Measurements from ENCODE around the gene CAMK4. TPM values are rescaled to one million over a fixed set of nuclear protein-coding genes. Genes with fewer than 3 reads are reported as not detected.

The CAMK4 gene
- total RNA-seq, 4 donors from 2014 or later, result 0.75 to 5.6 (median 4.7) TPM

GRCh38 chr5:111454198-111454622, 230.0 kb downstream of the CAMK4 start:
- H3K27me3 ChIP-seq, result no peaks in the 10 kb centered on the region
- intact Hi-C loops (cut with DNase I; ENCODE audit: low total_unique reads) (no loop called here), in situ Hi-C loops (cut with MboI; ENCODE audit: low pct_ligation_motif_present in 1 of 4, low pct_unique_long_range_greater_than_20kb in 1 of 4, low sequenced_read_pairs in 3 of 4) (no loop called here)
- TF ChIP-seq POLR2AphosphoS5 (IDR thresholded peaks at IDR 0.05) (no peak), POLR2A (IDR thresholded peaks at IDR 0.05) (no peak), EP300 (IDR thresholded peaks at IDR 0.05; ENCODE audit: low read depth) (no peak)
- TF ChIP-seq, protein P1, sequence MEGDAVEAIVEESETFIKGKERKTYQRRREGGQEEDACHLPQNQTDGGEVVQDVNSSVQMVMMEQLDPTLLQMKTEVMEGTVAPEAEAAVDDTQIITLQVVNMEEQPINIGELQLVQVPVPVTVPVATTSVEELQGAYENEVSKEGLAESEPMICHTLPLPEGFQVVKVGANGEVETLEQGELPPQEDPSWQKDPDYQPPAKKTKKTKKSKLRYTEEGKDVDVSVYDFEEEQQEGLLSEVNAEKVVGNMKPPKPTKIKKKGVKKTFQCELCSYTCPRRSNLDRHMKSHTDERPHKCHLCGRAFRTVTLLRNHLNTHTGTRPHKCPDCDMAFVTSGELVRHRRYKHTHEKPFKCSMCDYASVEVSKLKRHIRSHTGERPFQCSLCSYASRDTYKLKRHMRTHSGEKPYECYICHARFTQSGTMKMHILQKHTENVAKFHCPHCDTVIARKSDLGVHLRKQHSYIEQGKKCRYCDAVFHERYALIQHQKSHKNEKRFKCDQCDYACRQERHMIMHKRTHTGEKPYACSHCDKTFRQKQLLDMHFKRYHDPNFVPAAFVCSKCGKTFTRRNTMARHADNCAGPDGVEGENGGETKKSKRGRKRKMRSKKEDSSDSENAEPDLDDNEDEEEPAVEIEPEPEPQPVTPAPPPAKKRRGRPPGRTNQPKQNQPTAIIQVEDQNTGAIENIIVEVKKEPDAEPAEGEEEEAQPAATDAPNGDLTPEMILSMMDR (IDR thresholded peaks at IDR 0.05), result no peak
- H3K4me3 ChIP-seq, result no peak overlapping the region
- no peaks in the 10 kb centered on the region for H3K4me1 ChIP-seq
- 69 to 70% methylated on average over 2 to 3 of the region's 3 CpGs for WGBS, 2 donors (ENCODE audit: low coverage in 1 of 2)
- no peaks in the 10 kb centered on the region for H3K36me3 ChIP-seq
- no peaks in the 10 kb centered on the region for H3K9me3 ChIP-seq
- no peak for DNase-seq
- H3K27ac ChIP-seq, result no peak overlapping the region

- Histone ChIP-seq H3K4me1 (no peaks in the 10 kb centered on the region), H3K27ac (no peak overlapping the region), H3K9me3 (no peaks in the 10 kb centered on the region), H3K36me3 (no peaks in the 10 kb centered on the region), H3K27me3 (no peaks in the 10 kb centered on the region), H3K4me3 (no peak overlapping the region)
- in situ Hi-C loops (cut with MboI; ENCODE audit: low pct_ligation_motif_present in 1 of 4, low pct_unique_long_range_greater_than_20kb in 1 of 4, low sequenced_read_pairs in 3 of 4) (no loop called here), intact Hi-C loops (cut with DNase I; ENCODE audit: low total_unique reads) (no loop called here)
- no peak for TF ChIP-seq POLR2A (IDR thresholded peaks at IDR 0.05)
- TF ChIP-seq POLR2AphosphoS5 (IDR thresholded peaks at IDR 0.05), result no peak
- TF ChIP-seq EP300 (IDR thresholded peaks at IDR 0.05; ENCODE audit: low read depth), result no peak
- TF ChIP-seq, protein P1 (IDR thresholded peaks at IDR 0.05), result no peak
- WGBS, 2 donors (ENCODE audit: low coverage in 1 of 2), result 45 to 65% methylated on average over 2 of the region's 2 CpGs
- DNase-seq, result no peak
These were observed 230.6 kb downstream of the CAMK4 start for GRCh38 chr5:111454776-111455175.

GRCh38 chr5:111461255-111461671, 237.1 kb downstream of the CAMK4 start:
- intact Hi-C loops (cut with DNase I; ENCODE audit: low total_unique reads), result no loop called here
- no peaks in the 10 kb centered on the region for H3K9me3 ChIP-seq
- no peaks in the 10 kb centered on the region for H3K4me1 ChIP-seq
- no peaks in the 10 kb centered on the region for H3K27me3 ChIP-seq
- H3K4me3 ChIP-seq, result no peak overlapping the region
- no peak for DNase-seq
- TF ChIP-seq POLR2AphosphoS5 (IDR thresholded peaks at IDR 0.05), result no peak
- TF ChIP-seq, protein P1 (IDR thresholded peaks at IDR 0.05), result no peak
- no peak overlapping the region for H3K27ac ChIP-seq
- WGBS, 2 donors (ENCODE audit: low coverage in 1 of 2), result 55% methylated on average over 3 of the region's 3 CpGs
- in situ Hi-C loops (cut with MboI; ENCODE audit: low pct_ligation_motif_present in 1 of 4, low pct_unique_long_range_greater_than_20kb in 1 of 4, low sequenced_read_pairs in 3 of 4), result no loop called here
- H3K36me3 ChIP-seq, result no peaks in the 10 kb centered on the region

DNA sequence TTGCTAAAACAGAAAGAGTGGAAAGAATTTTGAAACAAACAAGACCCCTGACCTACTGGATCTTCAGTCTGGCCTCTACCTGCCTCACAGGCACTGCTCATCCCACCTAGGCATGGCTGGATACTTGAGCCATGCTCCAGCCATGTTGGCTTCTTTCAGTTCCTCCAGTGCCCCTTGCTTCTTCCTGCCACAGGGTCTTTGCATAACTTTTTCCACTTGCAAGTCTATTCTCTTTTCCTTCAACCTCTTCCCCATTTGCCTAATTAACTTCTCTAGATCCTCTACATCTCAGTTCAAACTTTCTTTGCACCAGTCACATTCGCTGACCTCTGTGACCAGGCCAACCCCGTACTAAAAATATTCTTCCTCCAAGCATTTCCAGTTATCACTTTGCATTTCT, 237.8 kb downstream of the CAMK4 start:
- 62 to 68% methylated on average over 2 of the region's 2 CpGs for WGBS, 2 donors (ENCODE audit: low coverage in 1 of 2)
- in situ Hi-C loops (cut with MboI; ENCODE audit: low pct_ligation_motif_present in 1 of 4, low pct_unique_long_range_greater_than_20kb in 1 of 4, low sequenced_read_pairs in 3 of 4), result no loop called here
- intact Hi-C loops (cut with DNase I; ENCODE audit: low total_unique reads), result no loop called here

More for the DNA sequence above, 237.8 kb downstream of the CAMK4 start:
- Histone ChIP-seq H3K27ac (no peak overlapping the region), H3K27me3 (no peaks in the 10 kb centered on the region), H3K4me3 (no peak overlapping the region), H3K4me1 (no peaks in the 10 kb centered on the region), H3K9me3 (no peaks in the 10 kb centered on the region), H3K36me3 (no peaks in the 10 kb centered on the region)
- no peak for TF ChIP-seq POLR2AphosphoS5 (IDR thresholded peaks at IDR 0.05)
- no peak for TF ChIP-seq EP300 (IDR thresholded peaks at IDR 0.05; ENCODE audit: low read depth)
- TF ChIP-seq, protein P1 (IDR thresholded peaks at IDR 0.05), result no peak
- no peak for TF ChIP-seq POLR2A (IDR thresholded peaks at IDR 0.05)
- DNase-seq, result no peak

Measured in transverse colon (tissue), 4 donors.